Glomerular visceral epithelial cell (primary cell): Measurements from ENCODE around the gene RPS3.
"Not testable (repeated sequence)": the region's sequence is repeated elsewhere in the genome, so short reads cannot be mapped to it uniquely, and the experiment has no call there.

ENCODE experiments used
- DNase-seq: peaks from one replicate; pipeline ENCODE4 v3.0.0-alpha.2; 2016; ENCODE audit errors: extremely low spot score

RPS3 gene

DNA sequence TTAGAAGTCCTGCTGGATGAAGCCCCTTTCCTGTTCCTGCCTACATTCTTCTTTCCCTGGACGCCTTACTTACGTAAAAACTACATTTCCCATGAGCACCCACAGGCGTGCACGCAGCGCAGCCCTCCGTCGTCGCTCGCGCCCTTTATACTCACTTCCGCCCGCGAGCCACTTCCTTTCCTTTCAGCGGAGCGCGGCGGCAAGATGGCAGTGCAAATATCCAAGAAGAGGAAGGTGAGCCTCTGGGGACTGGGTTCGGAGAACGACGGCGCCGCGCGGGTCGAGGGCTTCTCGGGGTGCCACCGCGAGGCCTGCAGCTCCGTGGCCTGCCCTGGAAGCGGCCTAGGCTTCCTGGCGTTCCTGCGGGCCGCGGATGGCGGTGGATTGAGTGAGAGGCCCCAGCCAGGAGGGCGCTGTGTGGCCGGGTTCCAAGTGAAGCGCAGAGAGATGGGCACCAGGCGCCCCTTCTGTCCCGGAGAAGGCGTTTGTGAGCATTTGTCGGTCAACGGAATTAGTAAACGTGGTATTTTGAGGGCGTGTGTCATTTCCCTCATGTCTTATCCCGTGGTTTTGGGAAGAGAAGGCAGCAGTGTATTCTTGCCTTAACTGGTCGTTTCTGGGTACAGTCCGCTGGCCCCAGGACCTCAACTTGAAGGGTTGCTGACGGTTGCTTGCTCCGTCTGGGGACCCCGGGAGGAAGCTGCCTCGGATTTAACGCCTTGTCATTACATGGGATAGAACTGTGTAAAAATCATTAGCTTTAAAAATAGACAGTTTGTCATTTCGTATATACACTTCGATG lies at the start of gene RPS3:
RPS3 (plus strand) TSS at position 175 of the 802 bp plus-strand sequence; CDS start at position 205, 30 bp downstream.
- peak; percentile 91 for DNase-seq

DNA sequence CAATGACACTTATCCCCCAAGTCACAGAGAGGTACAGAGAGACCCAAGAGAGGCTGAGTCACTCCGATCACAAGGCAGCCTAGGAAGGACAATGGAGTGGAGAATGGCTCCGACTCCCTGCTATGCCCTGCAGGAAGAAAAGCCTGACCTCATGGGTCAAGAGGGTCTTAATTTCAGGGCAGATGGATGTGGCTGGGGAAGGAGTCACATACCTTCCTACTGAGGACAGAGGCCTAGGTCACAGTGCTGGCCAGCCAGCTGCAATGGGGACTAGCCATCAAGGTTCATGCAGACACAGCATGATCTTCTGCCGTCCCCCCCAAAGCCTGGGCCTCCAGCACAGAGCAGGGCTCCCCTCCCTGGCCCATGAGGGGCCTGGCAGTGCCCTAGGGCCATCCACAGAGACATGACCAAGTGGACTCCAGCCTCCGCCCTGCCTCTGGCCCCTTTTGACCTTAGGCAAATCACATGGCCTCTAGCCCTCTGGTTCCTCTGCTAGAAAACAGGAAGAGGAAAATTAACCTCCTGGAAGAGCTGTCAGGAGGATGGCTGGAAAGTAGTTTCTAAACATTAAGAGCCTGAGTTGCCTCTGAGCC lies 49.7 kb upstream of the RPS3 start:
- DNase-seq: no peak

GRCh38 chr11:75350122-75350742 lies 49.1 kb upstream of the RPS3 start:
- DNase-seq: no peak

DNA sequence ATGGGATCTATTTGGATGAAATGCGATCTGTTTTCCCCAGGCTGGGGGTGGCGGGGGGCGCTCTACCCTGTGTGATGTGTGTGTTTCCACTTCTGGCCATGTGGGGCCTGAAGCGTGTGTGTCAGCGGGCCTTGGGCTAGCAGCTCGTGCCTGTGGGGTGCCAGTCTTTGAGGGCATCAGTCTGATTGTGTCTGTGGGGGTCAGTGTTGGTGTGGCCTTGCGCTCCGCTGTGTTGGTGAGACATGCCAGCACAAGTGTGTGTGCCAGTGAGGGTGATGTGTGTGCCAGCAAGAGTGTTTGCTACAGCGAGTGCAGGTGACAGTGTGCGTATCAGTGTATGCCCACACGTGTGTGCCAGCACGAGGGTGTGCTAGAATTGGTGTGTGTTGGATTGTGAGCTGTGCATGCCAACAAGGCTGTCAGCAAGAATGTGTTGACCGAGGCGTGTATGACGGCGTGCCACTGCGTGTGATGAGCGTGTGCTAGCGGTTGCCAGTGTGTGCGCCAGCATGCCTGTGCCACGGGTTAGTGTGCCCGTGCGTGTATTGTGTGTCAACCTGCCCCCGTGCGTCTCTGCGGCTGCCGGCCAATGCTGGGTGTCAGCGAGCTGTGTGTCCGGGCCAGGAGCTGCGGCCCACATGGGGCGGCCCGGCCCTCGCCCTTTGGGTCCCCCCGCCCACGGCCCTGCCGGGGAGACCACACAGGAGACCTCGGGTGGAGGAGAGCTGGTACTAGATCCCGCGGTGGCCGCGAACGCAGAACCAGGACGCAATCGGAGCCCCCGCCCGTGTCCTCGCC lies 48.4 kb upstream of the RPS3 start:
- DNase-seq: no peak

- DNase-seq: no peak
Measured at GRCh38 chr11:75351541-75351790, 47.9 kb upstream of the RPS3 start, which contains the start of gene ARRB1. Gene ARRB1, minus strand, starts transcription at chr11:75351661. Its CDS starts 54 bp downstream, at chr11:75351607.

- DNase-seq: peak; percentile 39
Measured at GRCh38 chr11:75351791-75352587, 47.3 kb upstream of the RPS3 start.

DNA sequence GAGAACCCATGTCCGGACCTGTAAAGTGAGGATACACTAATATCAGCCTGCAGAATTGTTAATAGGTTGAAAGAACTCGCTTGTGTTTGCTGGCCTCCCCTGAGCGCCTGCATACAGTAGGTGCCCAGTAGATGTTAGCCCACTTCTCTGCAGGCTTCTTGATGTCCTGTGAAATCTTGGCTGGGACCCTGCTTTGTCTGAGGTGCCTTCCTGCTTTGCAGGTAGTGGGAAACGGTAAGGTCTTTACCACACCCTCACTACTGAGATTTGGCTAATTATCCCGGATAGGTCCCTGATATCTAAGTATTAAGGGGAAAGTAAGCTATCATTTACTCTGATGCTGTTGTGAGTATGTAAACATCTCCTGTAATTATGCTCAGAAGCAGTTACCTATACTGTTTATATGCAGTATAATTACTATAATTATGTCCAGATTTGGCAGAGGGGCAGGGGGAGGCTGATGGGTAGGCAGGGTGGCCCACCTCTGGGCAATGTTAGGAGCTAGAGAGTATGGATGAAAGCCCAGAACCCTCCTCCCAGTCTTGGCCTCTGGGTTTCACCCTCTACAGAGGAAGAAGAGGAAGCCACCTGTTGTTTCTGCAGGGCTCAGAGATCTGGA lies 46.6 kb upstream of the RPS3 start:
- no peak for DNase-seq

- peak; percentile 31 for DNase-seq
Measured at GRCh38 chr11:75355051-75355450, 44.3 kb upstream of the RPS3 start.

- no peak for DNase-seq
Measured at GRCh38 chr11:75356613-75357012, 42.7 kb upstream of the RPS3 start.

DNA sequence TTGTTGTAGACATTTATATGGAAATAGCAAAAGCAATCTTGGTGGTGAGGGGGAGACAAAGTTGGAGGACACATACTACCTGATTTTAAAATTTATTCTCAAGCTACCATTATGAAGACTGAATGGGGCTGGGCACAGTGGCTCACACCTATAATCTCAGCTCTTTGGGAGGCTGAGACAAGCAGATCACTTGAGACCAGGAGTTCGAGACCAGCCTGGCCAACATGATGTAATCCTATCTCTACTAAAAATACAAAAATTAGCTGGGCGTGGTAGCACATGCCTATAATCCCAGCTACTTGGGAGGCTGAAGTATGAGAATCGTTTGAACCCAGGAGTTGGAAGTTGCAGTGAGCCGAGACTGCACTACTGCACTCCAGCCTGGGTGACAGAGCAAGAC lies 37.0 kb upstream of the RPS3 start:
- not testable (repeated sequence) for DNase-seq

DNA sequence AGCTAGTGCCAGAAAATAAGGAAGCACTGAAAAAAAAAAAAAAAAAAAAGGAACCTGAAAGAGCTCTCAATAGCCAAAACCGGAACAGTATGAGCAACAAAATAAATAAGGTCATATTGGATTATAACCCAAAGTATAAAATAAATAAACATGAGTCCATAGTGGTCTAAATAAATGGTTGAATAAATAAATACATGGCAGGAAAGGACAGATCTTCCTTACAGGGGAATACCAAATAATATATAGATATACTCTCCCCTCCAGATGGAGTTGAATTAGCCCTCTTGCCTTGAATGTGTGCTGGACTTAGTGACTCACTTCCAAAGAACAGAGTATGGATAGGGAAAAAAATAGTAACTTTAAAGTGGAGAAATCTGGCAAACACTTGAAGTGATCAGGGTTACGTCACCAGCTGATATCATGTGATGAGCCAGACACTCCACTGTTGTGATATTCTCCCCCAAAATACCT lies 33.6 kb upstream of the RPS3 start:
- no peak for DNase-seq

- not testable (repeated sequence) for DNase-seq
Measured at GRCh38 chr11:75366826-75367225, 32.5 kb upstream of the RPS3 start.

GRCh38 chr11:75369560-75370255 lies 29.6 kb upstream of the RPS3 start:
- DNase-seq: no peak

GRCh38 chr11:75371949-75372876 lies 27.1 kb upstream of the RPS3 start:
- no peak for DNase-seq

- DNase-seq: no peak
Measured at GRCh38 chr11:75373201-75373600, 26.1 kb upstream of the RPS3 start.

- DNase-seq: no peak
Measured at GRCh38 chr11:75374646-75375045, 24.7 kb upstream of the RPS3 start.

GRCh38 chr11:75375626-75376025 lies 23.7 kb upstream of the RPS3 start:
- DNase-seq: no peak

- no peak for DNase-seq
Measured at GRCh38 chr11:75376175-75376574, 23.1 kb upstream of the RPS3 start.

GRCh38 chr11:75378776-75379175 lies 20.5 kb upstream of the RPS3 start:
- not testable (repeated sequence) for DNase-seq
